Measurements from ENCODE around the gene VAV3. TPM values are rescaled to one million over a fixed set of nuclear protein-coding genes. Genes with fewer than 3 reads are reported as not detected.
A peak's percentile ranks its signal among the peaks of the same experiment; 100 is the strongest.

The VAV3 gene
- total and polyA plus RNA-seq, 2 donors from 2014 or later: 61.6 to 87.5 TPM

DNA sequence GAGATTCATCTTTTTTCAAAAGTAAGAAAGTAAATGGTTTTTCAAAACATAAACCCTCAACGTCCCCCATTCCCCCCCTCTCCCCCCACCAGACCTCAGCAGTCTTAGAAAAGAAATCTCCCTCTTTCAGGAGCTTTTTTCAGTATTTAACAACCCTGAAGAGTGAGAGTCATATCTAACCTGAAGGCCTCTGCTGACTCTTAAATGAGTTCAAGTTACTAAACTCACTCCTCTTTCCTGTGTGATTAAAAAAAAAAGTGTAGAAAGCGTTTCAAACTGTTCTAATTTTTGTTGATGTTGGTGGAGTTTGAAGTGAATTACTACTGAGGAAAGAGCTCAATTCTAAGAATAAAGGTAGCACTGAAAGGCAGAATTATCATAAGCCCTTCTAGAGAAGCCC lies 93.7 kb downstream of the VAV3 start:
- Histone ChIP-seq H3K27ac (ENCODE audit: low read depth in 2 of 2, low read length in 2 of 2) (no peak overlapping the region), H3K9ac (ENCODE audit: low read length in 3 of 3) (no peak overlapping the region), H3K27me3 (ENCODE audit: control insufficient read depth, insufficient read depth, low read length) (no peaks in the 10 kb centered on the region), H3K4me1 (ENCODE audit: control insufficient read depth in 2 of 3, insufficient read depth in 2 of 3, low read depth in 1 of 3, low read length in 3 of 3) (no peaks in the 10 kb centered on the region), H3K4me3 (ENCODE audit: low read length in 3 of 3) (no peak overlapping the region), H3K9me3 (ENCODE audit: control insufficient read depth in 2 of 3, insufficient read depth in 1 of 3, low read length in 3 of 3) (no peaks in the 10 kb centered on the region), H3K36me3 (ENCODE audit: control insufficient read depth in 2 of 3, insufficient read depth in 3 of 3, low read length in 3 of 3) (no peaks in the 10 kb centered on the region)
- FAIRE-seq (no peak), DNase-seq (no peak)
- intact Hi-C loops (cut with DNase I): no loop called here
- TF ChIP-seq CTCF (IDR thresholded peaks at IDR 0.05; ENCODE audit: borderline replicate concordance, extremely low read depth, insufficient read depth): no peak

GRCh38 chr1:107870696-107871095 lies 94.3 kb downstream of the VAV3 start:
- FAIRE-seq: no peak
- no peak for TF ChIP-seq CTCF (IDR thresholded peaks at IDR 0.05; ENCODE audit: borderline replicate concordance, extremely low read depth, insufficient read depth)
- H3K4me3 ChIP-seq (ENCODE audit: low read length in 3 of 3): no peak overlapping the region
- no peaks in the 10 kb centered on the region for H3K36me3 ChIP-seq (ENCODE audit: control insufficient read depth in 2 of 3, insufficient read depth in 3 of 3, low read length in 3 of 3)
- H3K4me1 ChIP-seq (ENCODE audit: control insufficient read depth in 2 of 3, insufficient read depth in 2 of 3, low read depth in 1 of 3, low read length in 3 of 3): no peaks in the 10 kb centered on the region
- H3K27me3 ChIP-seq (ENCODE audit: control insufficient read depth, insufficient read depth, low read length): no peaks in the 10 kb centered on the region
- DNase-seq: peak in 1 of 5 donors; percentile 9
- intact Hi-C loops (cut with DNase I): no loop called here
- H3K9me3 ChIP-seq (ENCODE audit: control insufficient read depth in 2 of 3, insufficient read depth in 1 of 3, low read length in 3 of 3): no peaks in the 10 kb centered on the region
- no peak overlapping the region for H3K9ac ChIP-seq (ENCODE audit: low read length in 3 of 3)
- no peak overlapping the region for H3K27ac ChIP-seq (ENCODE audit: low read depth in 2 of 2, low read length in 2 of 2)

GRCh38 chr1:107867897-107868296 lies 97.1 kb downstream of the VAV3 start:
- no peak overlapping the region for H3K4me3 ChIP-seq (ENCODE audit: low read length in 3 of 3)
- no peaks in the 10 kb centered on the region for H3K9me3 ChIP-seq (ENCODE audit: control insufficient read depth in 2 of 3, insufficient read depth in 1 of 3, low read length in 3 of 3)
- FAIRE-seq: no peak
- H3K9ac ChIP-seq (ENCODE audit: low read length in 3 of 3): no peak overlapping the region
- no peak for DNase-seq
- no peaks in the 10 kb centered on the region for H3K27me3 ChIP-seq (ENCODE audit: control insufficient read depth, insufficient read depth, low read length)
- TF ChIP-seq CTCF (IDR thresholded peaks at IDR 0.05; ENCODE audit: borderline replicate concordance, extremely low read depth, insufficient read depth): no peak
- intact Hi-C loops (cut with DNase I): no loop called here
- H3K4me1 ChIP-seq (ENCODE audit: control insufficient read depth in 2 of 3, insufficient read depth in 2 of 3, low read depth in 1 of 3, low read length in 3 of 3): no peaks in the 10 kb centered on the region
- no peak overlapping the region for H3K27ac ChIP-seq (ENCODE audit: low read depth in 2 of 2, low read length in 2 of 2)
- no peaks in the 10 kb centered on the region for H3K36me3 ChIP-seq (ENCODE audit: control insufficient read depth in 2 of 3, insufficient read depth in 3 of 3, low read length in 3 of 3)

DNA sequence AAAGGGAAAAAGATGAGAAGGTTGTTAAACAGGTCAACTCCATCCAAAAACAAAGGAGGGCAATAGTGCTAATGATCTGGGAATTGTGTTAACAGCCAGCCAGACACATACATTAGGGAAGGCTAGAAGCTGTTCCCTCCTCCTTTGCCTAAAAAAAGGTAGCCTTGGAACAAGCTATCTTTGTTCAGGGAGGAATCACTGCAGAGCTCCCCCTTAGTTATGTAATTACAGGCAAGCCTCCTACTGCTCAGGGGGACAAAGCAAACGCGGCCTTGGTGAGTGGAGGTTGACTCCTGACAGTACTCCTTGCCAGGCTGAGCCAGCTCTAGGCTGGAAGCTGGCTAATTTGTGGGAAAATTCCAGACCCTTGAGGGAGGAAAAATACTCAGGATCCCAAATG lies 97.6 kb downstream of the VAV3 start:
- H3K4me1 ChIP-seq (ENCODE audit: control insufficient read depth in 2 of 3, insufficient read depth in 2 of 3, low read depth in 1 of 3, low read length in 3 of 3): no peaks in the 10 kb centered on the region
- no peak for TF ChIP-seq CTCF (IDR thresholded peaks at IDR 0.05; ENCODE audit: borderline replicate concordance, extremely low read depth, insufficient read depth)
- no peak overlapping the region for H3K27ac ChIP-seq (ENCODE audit: low read depth in 2 of 2, low read length in 2 of 2)
- no peak overlapping the region for H3K9ac ChIP-seq (ENCODE audit: low read length in 3 of 3)
- H3K36me3 ChIP-seq (ENCODE audit: control insufficient read depth in 2 of 3, insufficient read depth in 3 of 3, low read length in 3 of 3): no peaks in the 10 kb centered on the region
- DNase-seq (no peak), FAIRE-seq (no peak)
- H3K9me3 ChIP-seq (ENCODE audit: control insufficient read depth in 2 of 3, insufficient read depth in 1 of 3, low read length in 3 of 3): no peaks in the 10 kb centered on the region
- no peaks in the 10 kb centered on the region for H3K27me3 ChIP-seq (ENCODE audit: control insufficient read depth, insufficient read depth, low read length)
- no peak overlapping the region for H3K4me3 ChIP-seq (ENCODE audit: low read length in 3 of 3)
- intact Hi-C loops (cut with DNase I): no loop called here
